HCT116 (cell line): ENCODE data around the gene PCP2. TPM values are rescaled to one million over a fixed set of nuclear protein-coding genes. Genes with fewer than 3 reads are reported as not detected.

Source experiments
- ATAC-seq: fragments of 200-7000 bp; cut with Tn5 transposase; 2 replicates; pipeline ENCODE4 v1.9.1; 2020; ENCODE audit warnings: mild to moderate bottlenecking, moderate library complexity
- BruUV-seq: library from RNA; stranded (reverse); fragments of 400-500 nt; replicated peaks from 2 replicates; lab custom pipeline; 2021; lab: Mats Ljungman, UMichigan
- CTCF ChIA-PET: fragments of 300-600 bp; sonication (Branson Sonifier 250); formaldehyde crosslinking; loops from one replicate; lab custom pipeline; 2021; ENCODE audit warnings: antibody characterized with exemption; lab: Charles Lee
- POLR2A ChIA-PET: fragments of 300-600, 350-600 bp; sonication (Branson Sonifier 250); formaldehyde crosslinking; loops from one replicate; lab custom pipeline; 2021; ENCODE audit warnings: antibody characterized with exemption; lab: Charles Lee
- RAD21 ChIA-PET, 2 experiments: fragments of 300-600 bp; sonication (Branson Sonifier 250); formaldehyde crosslinking; loops; one replicate each; lab custom pipeline; 2023; ENCODE audit warnings: low total read pairs in 2 of 2; ENCODE audit not compliant: uncharacterized antibody in 2 of 2, unreplicated experiment in 2 of 2, low non-redundant PET in 1 of 2; lab: Charles Lee
- DNase-seq: peaks from one replicate; pipeline ENCODE4 v3.0.0-alpha.2; 2010; ENCODE audit warnings: low read depth, low spot score
- H2AFZ ChIP-seq: fragments of 200-600 bp; shearing (Covaris generic), sonication (generic); 2 replicates; pipeline ENCODE4 v1.6.1; 2017; ENCODE audit warnings: low read depth, mixed run types, mixed read lengths, antibody characterized with exemption, low read length; ENCODE audit not compliant: poor library complexity, severe bottlenecking
- H3K27ac ChIP-seq: 2 replicates; pipeline ENCODE4 v1.5.1; 2012; ENCODE audit warnings: low read depth, low read length
- H3K27me3 ChIP-seq: fragments of 200-600 bp; sonication (generic); 2 replicates; pipeline ENCODE4 v1.6.1; 2016; ENCODE audit warnings: mixed run types, low read length, mixed read lengths; ENCODE audit not compliant: insufficient read depth
- H3K36me3 ChIP-seq, 2 experiments: fragments of 200-500 bp in 1 of 2; fragments of 200-600 bp in 1 of 2; sonication (Bioruptor generic) in 1 of 2; sonication (generic) in 1 of 2; 2 replicates each; pipeline versions ENCODE4 v1.5.1 to v1.6.1; 2014 to 2016; ENCODE audit warnings: low read length in 2 of 2, inconsistent platforms in 1 of 2, mixed read lengths in 1 of 2, mixed run types in 1 of 2; ENCODE audit not compliant: insufficient read depth in 2 of 2, control insufficient read depth in 1 of 2
- H3K4me1 ChIP-seq, 2 experiments: fragments of 200-600 bp in 1 of 2; sonication (generic) in 1 of 2; 2 replicates each; pipeline versions ENCODE4 v1.5.1 to v1.6.1; 2012 to 2017; ENCODE audit warnings: low read length in 2 of 2, inconsistent platforms in 1 of 2, mild to moderate bottlenecking in 1 of 2, mixed read lengths in 1 of 2, mixed run types in 1 of 2, moderate library complexity in 1 of 2; ENCODE audit not compliant: insufficient read depth in 2 of 2, control insufficient read depth in 1 of 2
- H3K4me2 ChIP-seq: fragments of 200-600 bp; sonication (generic); 2 replicates; pipeline ENCODE4 v1.6.1; 2017; ENCODE audit warnings: mixed run types, low read length, mixed read lengths
- H3K4me3 ChIP-seq, 2 experiments: fragments of 200-600 bp in 1 of 2; sonication (generic) in 1 of 2; replicated peaks in 1 of 2; 2 replicates each; pipeline ENCODE4 v1.5.1; 2011 to 2016; ENCODE audit warnings: low read length in 2 of 2, control low read depth in 1 of 2, low read depth in 1 of 2, mild to moderate bottlenecking in 1 of 2, mixed read lengths in 1 of 2, mixed run types in 1 of 2
- H3K79me2 ChIP-seq: fragments of 200-600 bp; sonication (generic); 2 replicates; pipeline ENCODE4 v1.6.1; 2017; ENCODE audit warnings: mild to moderate bottlenecking, mixed run types, low read length, moderate library complexity, mixed read lengths; ENCODE audit not compliant: insufficient read depth
- H3K9ac ChIP-seq: fragments of 200-600 bp; sonication (generic); 2 replicates; pipeline ENCODE4 v1.6.1; 2016; ENCODE audit warnings: low read length, mixed read lengths
- H3K9me2 ChIP-seq: fragments of 200-600 bp; sonication (generic), shearing (Covaris generic); 2 replicates; pipeline ENCODE4 v1.6.1; 2017; ENCODE audit warnings: mixed run types, mild to moderate bottlenecking, moderate library complexity; ENCODE audit not compliant: insufficient read depth
- H3K9me3 ChIP-seq, 2 experiments: fragments of 200-500 bp in 1 of 2; fragments of 200-600 bp in 1 of 2; sonication (Bioruptor generic) in 1 of 2; sonication (generic) in 1 of 2; 2 replicates each; pipeline ENCODE4 v1.6.1; 2014 to 2017; ENCODE audit warnings: low read length in 2 of 2, mixed read lengths in 2 of 2, inconsistent platforms in 1 of 2, low read depth in 1 of 2, mild to moderate bottlenecking in 1 of 2, mixed run types in 1 of 2, moderate library complexity in 1 of 2; ENCODE audit not compliant: control insufficient read depth in 1 of 2, insufficient read depth in 1 of 2
- H4K20me1 ChIP-seq: fragments of 200-600 bp; sonication (generic), shearing (Covaris generic); 2 replicates; pipeline ENCODE4 v1.6.1; 2017; ENCODE audit warnings: mixed run types, mild to moderate bottlenecking, moderate library complexity; ENCODE audit not compliant: insufficient read depth
- CBX3 ChIP-seq: IDR thresholded peaks from 2 replicates; pipeline ENCODE4 v1.6.1; 2012; ENCODE audit warnings: low read depth
- CEBPB ChIP-seq: IDR thresholded peaks from 2 replicates; pipeline ENCODE4 v1.6.1; 2012; ENCODE audit warnings: low read depth
- MAX ChIP-seq: IDR thresholded peaks from 2 replicates; pipeline ENCODE4 v1.6.1; 2012
- POLR2A ChIP-seq: IDR thresholded peaks from 2 replicates; pipeline ENCODE4 v1.7.0; 2011; ENCODE audit warnings: borderline replicate concordance; ENCODE audit not compliant: insufficient read depth, insufficient read length; ENCODE audit errors: extremely low read depth
- RAD21 ChIP-seq: IDR thresholded peaks from 2 replicates; pipeline ENCODE4 v1.6.1; 2012; ENCODE audit warnings: low read depth, mild to moderate bottlenecking
- SP1 ChIP-seq: IDR thresholded peaks from 2 replicates; pipeline ENCODE4 v1.6.1; 2012; ENCODE audit warnings: low read depth
- ZFX ChIP-seq: fragments of 450-650 bp; IDR thresholded peaks from 2 replicates; pipeline ENCODE4 v1.6.1; 2017
- intact Hi-C: fragments of 100-400 bp; cut with micrococcal nuclease; formaldehyde crosslinking; loops from 2 replicates; pipeline ENCODE4 v1.10.0; 2022
- total RNA-seq: library from RNA; stranded (reverse); gene quantifications from one replicate; pipeline ENCODE4 v1.2.1, GENCODE V29; 2021; ENCODE audit not compliant: unreplicated experiment

Gene PCP2
- total RNA-seq, 1 experiment from 2014 or later: 0.32 TPM

DNA sequence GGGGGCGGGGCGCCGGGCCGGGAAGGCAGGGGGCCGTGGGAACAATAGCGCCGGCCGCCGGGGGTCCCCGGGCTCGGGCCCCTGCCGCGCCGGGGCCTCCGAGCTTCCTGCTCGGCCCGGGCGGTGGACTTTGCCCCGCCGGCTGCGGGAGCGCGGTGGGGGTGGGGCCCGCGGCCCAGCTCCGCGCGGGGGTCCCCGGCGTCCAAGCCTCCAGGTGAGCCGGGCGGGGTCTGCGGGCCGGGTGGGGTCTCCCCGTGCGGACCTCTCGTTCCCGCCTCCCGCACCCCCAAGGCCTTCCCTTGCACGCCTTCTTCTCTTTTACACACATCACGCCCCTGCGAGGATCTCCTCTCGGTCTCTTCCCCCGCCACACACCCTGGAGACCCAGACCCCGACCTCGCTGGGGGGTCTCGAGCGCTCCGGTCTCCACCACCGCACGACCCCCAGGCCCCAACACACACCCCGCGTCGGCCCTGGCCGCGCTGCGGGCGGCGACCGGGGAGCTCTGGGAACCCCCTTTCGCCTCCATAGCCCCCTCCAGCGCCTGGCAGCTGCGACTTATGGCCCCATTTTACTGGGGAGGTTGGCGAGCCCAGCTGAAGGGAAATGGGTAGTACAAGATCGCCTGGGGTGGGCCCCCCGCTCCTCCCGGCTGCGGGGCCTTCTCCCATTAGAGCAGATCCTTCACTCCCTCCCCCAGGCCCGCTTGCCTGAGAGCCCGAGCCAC, 37.1 kb downstream of the PCP2 start:
- peak overlapping the region; percentile 65 for H3K9ac ChIP-seq
- BruUV-seq: no TSS peak
- H3K27me3 ChIP-seq: no peaks in the 10 kb centered on the region
- H3K27ac ChIP-seq: peak overlapping the region; percentile 35; the same call in 1 of the 2 replicates
- ATAC-seq (no peak), DNase-seq (no peak)
- peak overlapping the region; percentile 64 to 69 for H3K4me3 ChIP-seq
- H3K4me1 ChIP-seq: peaks cover 4 to 16% of the 10 kb centered on the region in 2 experiments
- intact Hi-C loops: no loop called here
- no peaks in the 10 kb centered on the region for H3K36me3 ChIP-seq
- no peaks in the 10 kb centered on the region for H4K20me1 ChIP-seq
- H3K9me2 ChIP-seq: peaks cover 3% of the 10 kb centered on the region; the same call in 1 of the 2 replicates
- H3K4me2 ChIP-seq: peak overlapping the region; percentile 93
- peaks cover 27% of the 10 kb centered on the region for H3K79me2 ChIP-seq
- ChIA-PET POLR2A (interaction anchor here (2.1 kb wide), 1 partner anchor 9 kb away, joined by 10 read pairs; no protein-coding TSS in a partner anchor), CTCF (interaction anchor here (1.1 to 1.4 kb wide), 2 partner anchors 28 to 84 kb away, joined by 3 to 6 read pairs; partner anchors contain the start of gene TRAPPC5), RAD21 (interaction anchor here in 1 of 2 experiments (1.4 kb wide), 1 partner anchor 28 kb away, joined by 3 read pairs; no protein-coding TSS in a partner anchor)
- TF ChIP-seq ZFX: peak; percentile 23; the same call in 1 of the 2 replicates
- TF ChIP-seq SP1: no peak
- no peaks in the 10 kb centered on the region for H3K9me3 ChIP-seq
- no peak overlapping the region for H2AFZ ChIP-seq

DNA sequence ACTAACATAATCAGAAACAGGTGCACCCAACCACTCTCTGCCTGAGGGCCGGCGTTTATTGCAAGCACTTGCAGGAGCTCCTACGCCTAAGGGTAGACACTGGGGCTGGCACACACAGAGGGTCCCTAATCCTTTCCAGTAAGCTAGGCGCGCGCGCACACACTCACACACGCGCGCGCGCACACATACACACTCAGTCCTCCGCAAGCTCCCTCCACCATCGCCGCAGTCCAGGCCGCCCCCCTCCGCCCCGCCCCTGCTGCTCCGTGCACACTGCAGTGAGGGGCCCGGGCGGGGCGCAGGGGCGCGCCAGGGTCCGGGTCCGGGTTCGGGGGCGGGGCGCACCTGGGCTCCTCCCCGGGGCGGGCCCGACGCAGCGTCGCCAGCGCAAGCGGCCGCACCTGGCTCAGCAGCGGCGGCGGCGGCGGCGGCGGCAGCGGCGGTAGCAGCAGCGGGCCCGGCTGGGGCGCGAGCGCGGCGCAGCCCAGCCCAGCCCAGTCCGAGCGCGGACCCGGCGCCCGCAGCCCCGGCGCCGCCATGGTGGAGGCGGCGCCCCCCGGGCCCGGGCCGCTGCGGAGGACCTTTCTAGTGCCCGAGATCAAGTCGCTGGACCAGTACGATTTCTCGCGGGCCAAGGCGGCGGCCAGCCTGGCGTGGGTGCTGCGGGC, 37.9 kb downstream of the PCP2 start, which contains the start of gene CAMSAP3:
TSS of gene CAMSAP3 (plus strand) at position 398 of the 668 bp plus-strand sequence. CDS start at position 538, 140 bp downstream.
- peaks cover 20% of the 10 kb centered on the region for H3K79me2 ChIP-seq
- intact Hi-C loops: no loop called here
- H3K36me3 ChIP-seq: no peaks in the 10 kb centered on the region
- H3K9ac ChIP-seq: peak within 1 kb of the TSS; percentile 65
- peak within 1 kb of the TSS; percentile 93 for H3K4me2 ChIP-seq
- no TSS peak for BruUV-seq
- no peaks in the 10 kb centered on the region for H4K20me1 ChIP-seq
- ATAC-seq (peak; percentile 97), DNase-seq (no peak)
- H3K27me3 ChIP-seq: no peaks in the 10 kb centered on the region
- H3K4me1 ChIP-seq: peaks cover 4 to 19% of the 10 kb centered on the region in 2 experiments
- TF ChIP-seq ZFX (peak; percentile 21; the same call in 1 of the 2 replicates), RAD21 (no peak), POLR2A (peak; percentile 53), CBX3 (no peak), CEBPB (no peak), MAX (no peak)
- ChIA-PET POLR2A (interaction anchor here (1.5 to 2.1 kb wide), 2 partner anchors 10 to 22 kb away, joined by 4 to 10 read pairs; no protein-coding TSS in a partner anchor), RAD21 (no interaction called here), CTCF (interaction anchor here (0.6 to 1.4 kb wide), 2 partner anchors 27 to 85 kb away, joined by 3 read pairs; partner anchors contain the start of gene TRAPPC5)
- no peaks in the 10 kb centered on the region for H3K9me3 ChIP-seq
- no peaks in the 10 kb centered on the region for H3K9me2 ChIP-seq
- H2AFZ ChIP-seq: peak within 1 kb of the TSS; percentile 100
- peak within 1 kb of the TSS; percentile 64 to 69 for H3K4me3 ChIP-seq
- peak within 1 kb of the TSS; percentile 58; the same call in 1 of the 2 replicates for H3K27ac ChIP-seq
